Lung (tissue), 12 donors: ENCODE results near the gene BTBD10. TPM values are rescaled to one million over a fixed set of nuclear protein-coding genes. Genes with fewer than 3 reads are reported as not detected.

Experiments
- ATAC-seq: fragments of 200-7000 bp; cut with Tn5 transposase; one replicate; pipeline ENCODE4 v1.9.1; 2020; ENCODE audit warnings: moderate number of reproducible peaks; ENCODE audit not compliant: insufficient read depth, low FRiP score
- DNase-seq, 3 donors: peaks; one replicate each; pipeline ENCODE4 v3.0.0-alpha.2; 2013 to 2017
- H3K27ac ChIP-seq, 2 donors: one replicate each; pipeline ENCODE4 v1.5.1; 2013; ENCODE audit warnings: mild to moderate bottlenecking in 2 of 2, moderate library complexity in 2 of 2, control low read depth in 1 of 2, inconsistent platforms in 1 of 2, low read depth in 1 of 2, low read length in 1 of 2
- H3K27me3 ChIP-seq, 3 donors: one replicate each; pipeline ENCODE4 v1.5.1; 2013; ENCODE audit warnings: low read length in 2 of 3; ENCODE audit not compliant: control insufficient read depth in 3 of 3, insufficient read depth in 3 of 3
- H3K36me3 ChIP-seq, 4 donors: one replicate each; pipeline ENCODE4 v1.5.1; 2013; ENCODE audit warnings: low read length in 4 of 4, mild to moderate bottlenecking in 1 of 4, moderate library complexity in 1 of 4; ENCODE audit not compliant: control insufficient read depth in 4 of 4, insufficient read depth in 4 of 4
- H3K4me1 ChIP-seq, 5 donors: one replicate each; pipeline ENCODE4 v1.5.1; 2013; ENCODE audit warnings: low read length in 5 of 5, mild to moderate bottlenecking in 2 of 5, moderate library complexity in 1 of 5; ENCODE audit not compliant: control insufficient read depth in 5 of 5, insufficient read depth in 5 of 5
- H3K4me3 ChIP-seq: one replicate; pipeline ENCODE4 v1.5.1; 2013; ENCODE audit warnings: mild to moderate bottlenecking, control low read depth, moderate library complexity
- H3K9ac ChIP-seq, 2 donors: one replicate each; pipeline ENCODE4 v1.5.1; 2013; ENCODE audit warnings: low read length in 2 of 2, control low read depth in 1 of 2; ENCODE audit not compliant: insufficient read depth in 1 of 2
- H3K9me3 ChIP-seq, 4 donors: one replicate each; pipeline ENCODE4 v1.5.1; 2013; ENCODE audit warnings: low read length in 3 of 4, mild to moderate bottlenecking in 1 of 4, moderate library complexity in 1 of 4; ENCODE audit not compliant: control insufficient read depth in 4 of 4, insufficient read depth in 3 of 4
- WGBS, 2 donors: extraction: QIAGEN DNeasy Blood & Tissue Kit; methylation state at CpG; one replicate each; pipeline ENCODE4 v1.1.7; 2013; 5-methylcytosine and 5-hydroxymethylcytosine counted together
- polyA plus RNA-seq, 2 donors: library from polyadenylated mRNA; stranded (reverse); fragments of 200-250 nt; gene quantifications; one replicate each; pipeline ENCODE4 v1.2.1, GENCODE V29; 2013
- total RNA-seq, 2 donors: library from RNA; depleted of rRNA in 1 of 2; stranded (reverse); fragments of >200 nt in 1 of 2; gene quantifications; one replicate each; pipeline ENCODE4 v1.2.1, GENCODE V29; 2014 to 2021
- TF ChIP-seq, protein P1 (sequence below): IDR thresholded peaks from 2 replicates; pipeline ENCODE4 v1.5.1; 2012; ENCODE audit warnings: mild to moderate bottlenecking; ENCODE audit errors: control extremely low read depth, extremely low read depth
- donor health status: control.
- donor health status: control.
- donor health status: Bipolar disorder and iron deficiency.
- donor health status: healthy.
- donor health status: DM: yes; HTN: yes; CAD: no.

BTBD10 gene
- total and polyA plus RNA-seq, 4 donors = 9.9 to 51.5 (median 21.2) TPM

- TF ChIP-seq, protein P1, sequence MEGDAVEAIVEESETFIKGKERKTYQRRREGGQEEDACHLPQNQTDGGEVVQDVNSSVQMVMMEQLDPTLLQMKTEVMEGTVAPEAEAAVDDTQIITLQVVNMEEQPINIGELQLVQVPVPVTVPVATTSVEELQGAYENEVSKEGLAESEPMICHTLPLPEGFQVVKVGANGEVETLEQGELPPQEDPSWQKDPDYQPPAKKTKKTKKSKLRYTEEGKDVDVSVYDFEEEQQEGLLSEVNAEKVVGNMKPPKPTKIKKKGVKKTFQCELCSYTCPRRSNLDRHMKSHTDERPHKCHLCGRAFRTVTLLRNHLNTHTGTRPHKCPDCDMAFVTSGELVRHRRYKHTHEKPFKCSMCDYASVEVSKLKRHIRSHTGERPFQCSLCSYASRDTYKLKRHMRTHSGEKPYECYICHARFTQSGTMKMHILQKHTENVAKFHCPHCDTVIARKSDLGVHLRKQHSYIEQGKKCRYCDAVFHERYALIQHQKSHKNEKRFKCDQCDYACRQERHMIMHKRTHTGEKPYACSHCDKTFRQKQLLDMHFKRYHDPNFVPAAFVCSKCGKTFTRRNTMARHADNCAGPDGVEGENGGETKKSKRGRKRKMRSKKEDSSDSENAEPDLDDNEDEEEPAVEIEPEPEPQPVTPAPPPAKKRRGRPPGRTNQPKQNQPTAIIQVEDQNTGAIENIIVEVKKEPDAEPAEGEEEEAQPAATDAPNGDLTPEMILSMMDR = no peak
- Histone ChIP-seq H3K4me3 (no peak overlapping the region), H3K4me1 (peaks cover 0 to 3% (median 0%) of the 10 kb centered on the region in 5 donors), H3K9ac (no peak overlapping the region), H3K36me3 (peaks cover 0 to 55% (median 13%) of the 10 kb centered on the region in 4 donors), H3K27ac (no peak overlapping the region), H3K27me3 (no peaks in the 10 kb centered on the region), H3K9me3 (no peaks in the 10 kb centered on the region)
- no peak for DNase-seq
- WGBS, 2 donors = 92 to 97% methylated on average over 2 of the region's 2 CpGs
- ATAC-seq = no peak
Measured at GRCh38 chr11:13373216-13373615, 89.8 kb downstream of the BTBD10 start.

GRCh38 chr11:13368041-13368446 is 95.0 kb downstream of the BTBD10 start:
- Histone ChIP-seq H3K9me3 (no peaks in the 10 kb centered on the region), H3K9ac (no peak overlapping the region), H3K4me3 (no peak overlapping the region), H3K36me3 (peaks cover 0 to 53% (median 22%) of the 10 kb centered on the region in 4 donors), H3K27me3 (no peaks in the 10 kb centered on the region), H3K4me1 (no peaks in the 10 kb centered on the region), H3K27ac (no peak overlapping the region)
- TF ChIP-seq, protein P1 = no peak
- DNase-seq = no peak
- no peak for ATAC-seq
- 83 to 88% methylated on average over 5 of the region's 5 CpGs for WGBS, 2 donors

- H3K27me3 ChIP-seq = no peaks in the 10 kb centered on the region
- no peak for ATAC-seq
- H3K27ac ChIP-seq = no peak overlapping the region
- DNase-seq = no peak
- H3K4me3 ChIP-seq = no peak overlapping the region
- TF ChIP-seq, protein P1 = no peak
- H3K9me3 ChIP-seq = no peaks in the 10 kb centered on the region
- no peak overlapping the region for H3K9ac ChIP-seq
- H3K36me3 ChIP-seq = peaks cover 0 to 55% (median 22%) of the 10 kb centered on the region in 4 donors
- 92 to 96% methylated on average over 4 of the region's 4 CpGs for WGBS, 2 donors
- peaks cover 0 to 1% (median 0%) of the 10 kb centered on the region in 5 donors for H3K4me1 ChIP-seq
Measured at GRCh38 chr11:13367115-13367514, 95.9 kb downstream of the BTBD10 start.

GRCh38 chr11:13366266-13367026 is 96.6 kb downstream of the BTBD10 start:
- TF ChIP-seq, protein P1 = no peak
- Histone ChIP-seq H3K9ac (no peak overlapping the region), H3K4me1 (peaks cover 0 to 1% (median 0%) of the 10 kb centered on the region in 5 donors), H3K4me3 (no peak overlapping the region), H3K9me3 (no peaks in the 10 kb centered on the region), H3K27ac (no peak overlapping the region), H3K27me3 (no peaks in the 10 kb centered on the region), H3K36me3 (peaks cover 0 to 53% (median 24%) of the 10 kb centered on the region in 4 donors)
- 89 to 93% methylated on average over 7 of the region's 7 CpGs for WGBS, 2 donors
- no peak for ATAC-seq
- DNase-seq = no peak
